HG02885 (cell line): ENCODE data around the gene POTEE.
"Not testable (repeated sequence)": the region's sequence is repeated elsewhere in the genome, so short reads cannot be mapped to it uniquely, and the experiment has no call there.

Experiments used
- ATAC-seq: cut with Tn5 transposase; IDR thresholded peaks from one replicate; pipeline ENCODE4 v1.9.1; 2021; ENCODE audit warnings: mild to moderate bottlenecking; ENCODE audit not compliant: unreplicated experiment, poor library complexity

Gene POTEE

GRCh38 chr2:131209030-131209772 is at the start of gene POTEE:
Gene POTEE, plus strand, starts transcription at chr2:131209536. Its CDS starts 8,867 bp downstream, at chr2:131218403.
- ATAC-seq, result not testable (repeated sequence)

GRCh38 chr2:131165562-131165961 is 43.8 kb upstream of the POTEE start:
- not testable (repeated sequence) for ATAC-seq

- ATAC-seq, result no peak
Measured at GRCh38 chr2:131168538-131168937, 40.8 kb upstream of the POTEE start.

- ATAC-seq, result not testable (repeated sequence)
Measured at GRCh38 chr2:131178050-131178449, 31.3 kb upstream of the POTEE start.

- not testable (repeated sequence) for ATAC-seq
Measured at GRCh38 chr2:131178721-131179418, 30.5 kb upstream of the POTEE start.

GRCh38 chr2:131181451-131181850 is 27.9 kb upstream of the POTEE start:
- not testable (repeated sequence) for ATAC-seq

GRCh38 chr2:131193421-131193820 is 15.9 kb upstream of the POTEE start:
- ATAC-seq, result not testable (repeated sequence)

GRCh38 chr2:131196186-131196585 is 13.2 kb upstream of the POTEE start:
- not testable (repeated sequence) for ATAC-seq

GRCh38 chr2:131201098-131201497 is 8.2 kb upstream of the POTEE start:
- ATAC-seq, result no peak

GRCh38 chr2:131207839-131208238 is 1.5 kb upstream of the POTEE start:
- ATAC-seq, result not testable (repeated sequence)

- ATAC-seq, result not testable (repeated sequence)
Measured at GRCh38 chr2:131209773-131210104, 403 bp downstream of the POTEE start.

GRCh38 chr2:131210434-131211211 is 1.3 kb downstream of the POTEE start:
- not testable (repeated sequence) for ATAC-seq

GRCh38 chr2:131217238-131217986 is 8.1 kb downstream of the POTEE start:
- not testable (repeated sequence) for ATAC-seq

- ATAC-seq, result not testable (repeated sequence)
Measured at GRCh38 chr2:131235543-131236449, 26.5 kb downstream of the POTEE start.
